Keratinocyte (primary cell): Measurements from ENCODE around the gene S100A13. TPM values are rescaled to one million over a fixed set of nuclear protein-coding genes. Genes with fewer than 3 reads are reported as not detected.
A peak's percentile ranks its signal among the peaks of the same experiment; 100 is the strongest.

ENCODE experiments used
- DNase-seq: peaks from one replicate; pipeline ENCODE4 v3.0.0-alpha.2; 2011; ENCODE audit warnings: low read depth, missing footprints, low spot score
- FAIRE-seq: peaks from 2 replicates; lab custom pipeline; 2011; peaks lifted over from hg19 to GRCh38; lab: Jason Lieb, UNC
- H2AFZ ChIP-seq: 2 replicates; pipeline ENCODE4 v1.6.0; 2012; ENCODE audit warnings: low read length, control low read depth, inconsistent platforms; ENCODE audit not compliant: control insufficient read depth
- H3K27ac ChIP-seq: 2 replicates; pipeline ENCODE4 v1.5.1; 2011; ENCODE audit warnings: low read length; ENCODE audit not compliant: control insufficient read depth, insufficient read depth
- H3K27me3 ChIP-seq: 3 replicates; pipeline ENCODE4 v1.6.0; 2011; ENCODE audit warnings: low read length; ENCODE audit not compliant: control insufficient read depth, insufficient read depth; ENCODE audit errors: extremely low read depth
- H3K36me3 ChIP-seq, 2 experiments: 2 replicates in 1 of 2; 3 replicates in 1 of 2; pipeline ENCODE4 v1.5.1; 2011; ENCODE audit warnings: low read length in 2 of 2, mild to moderate bottlenecking in 1 of 2; ENCODE audit not compliant: control insufficient read depth in 2 of 2, insufficient read depth in 2 of 2; ENCODE audit errors: extremely low read depth in 1 of 2
- H3K4me1 ChIP-seq: 3 replicates; pipeline ENCODE4 v1.5.1; 2011; ENCODE audit warnings: low read length; ENCODE audit not compliant: control insufficient read depth, insufficient read depth; ENCODE audit errors: extremely low read depth
- H3K4me2 ChIP-seq: 3 replicates; pipeline ENCODE4 v1.6.0; 2011; ENCODE audit warnings: low read depth, low read length; ENCODE audit not compliant: control insufficient read depth, insufficient read depth; ENCODE audit errors: extremely low read depth
- H3K4me3 ChIP-seq, 3 experiments: fragments of 200-600 bp in 1 of 3; sonication (generic) in 1 of 3; 2 replicates in 2 of 3; 3 replicates in 1 of 3; pipeline ENCODE4 v1.5.1; 2011 to 2016; ENCODE audit warnings: low read length in 3 of 3, mild to moderate bottlenecking in 3 of 3, control low read depth in 2 of 3, inconsistent platforms in 1 of 3, low read depth in 1 of 3, mixed read lengths in 1 of 3, mixed run types in 1 of 3, moderate library complexity in 1 of 3; ENCODE audit not compliant: control insufficient read depth in 2 of 3, insufficient read depth in 2 of 3; ENCODE audit errors: extremely low read depth in 1 of 3
- H3K79me2 ChIP-seq: 2 replicates; pipeline ENCODE4 v1.6.0; 2012; ENCODE audit warnings: low read length; ENCODE audit not compliant: control insufficient read depth, insufficient read depth
- H3K9ac ChIP-seq: 3 replicates; pipeline ENCODE4 v1.6.0; 2011; ENCODE audit warnings: low read length; ENCODE audit not compliant: control insufficient read depth, insufficient read depth; ENCODE audit errors: extremely low read depth
- H3K9me1 ChIP-seq: 3 replicates; pipeline ENCODE4 v1.6.0; 2011; ENCODE audit warnings: low read length; ENCODE audit not compliant: control insufficient read depth, insufficient read depth; ENCODE audit errors: extremely low read depth
- H3K9me3 ChIP-seq: 2 replicates; pipeline ENCODE4 v1.5.1; 2012; ENCODE audit warnings: low read depth, low read length; ENCODE audit not compliant: control insufficient read depth
- H4K20me1 ChIP-seq: 3 replicates; pipeline ENCODE4 v1.6.0; 2011; ENCODE audit warnings: low read length; ENCODE audit not compliant: control insufficient read depth, insufficient read depth; ENCODE audit errors: extremely low read depth
- CTCF ChIP-seq, 3 experiments: IDR thresholded peaks in 1 of 3; conservative IDR thresholded peaks in 1 of 3; optimal IDR thresholded peaks in 1 of 3; 2 replicates in 2 of 3; 3 replicates in 1 of 3; pipeline versions ENCODE3 to v1.5.1; 2011; ENCODE audit warnings: low read length in 3 of 3, mild to moderate bottlenecking in 3 of 3, moderate library complexity in 2 of 3, control low read depth in 1 of 3, inconsistent platforms in 1 of 3; ENCODE audit not compliant: insufficient read depth in 2 of 3; ENCODE audit errors: extremely low read depth in 1 of 3
- EZH2 ChIP-seq: IDR thresholded peaks from one replicate; pipeline ENCODE4 v1.6.1; 2012; ENCODE audit warnings: inconsistent platforms, mild to moderate bottlenecking, low read length, moderate library complexity
- dilution Hi-C: fragments of 300-500 bp; cut with MboI; formaldehyde crosslinking; loops from one replicate; pipeline ENCODE4 v1.7.0; 2020; ENCODE audit warnings: low sequenced_read_pairs; ENCODE audit not compliant: extremely low pct_ligation_motif_present
- polyA plus RNA-seq, 5 experiments: library from polyadenylated mRNA; depleted of rRNA in 3 of 5; stranded (reverse) in 3 of 5; stranded (forward) in 1 of 5; unstranded in 1 of 5; fragments of >200 nt; gene quantifications; 1 replicate in 1 of 5; 2 replicates in 3 of 5; 3 replicates in 1 of 5; pipeline versions ENCODE4 v1.2.1 to v1.2.3, GENCODE V29; 2011 to 2012; ENCODE audit warnings: missing spikeins in 2 of 5, low read depth in 1 of 5, low replicate concordance in 1 of 5

S100A13 gene
- polyA plus RNA-seq, 1 donor (not counting 4 experiments of a cell fraction or from before 2014, with no cell fraction given), result 215 TPM

- H3K27ac ChIP-seq, result peak overlapping the region; percentile 81
- H3K36me3 ChIP-seq, result peaks cover 27 to 49% of the 10 kb centered on the region in 2 experiments
- peak overlapping the region; percentile 99 for H3K9ac ChIP-seq
- peak overlapping the region; percentile 98 for H3K4me2 ChIP-seq
- no peaks in the 10 kb centered on the region for H3K9me1 ChIP-seq
- no peak overlapping the region for H2AFZ ChIP-seq
- FAIRE-seq (peak; percentile 9), DNase-seq (no peak)
- H3K9me3 ChIP-seq, result no peaks in the 10 kb centered on the region
- H3K79me2 ChIP-seq, result peaks cover 51% of the 10 kb centered on the region
- H4K20me1 ChIP-seq, result peaks cover 5% of the 10 kb centered on the region
- no peak for TF ChIP-seq CTCF (optimal IDR thresholded peaks at IDR 0.05 in 1 of 3, IDR thresholded peaks at IDR 0.05 in 1 of 3, conservative IDR thresholded peaks at IDR 0.05 in 1 of 3; ENCODE audit: extremely low read depth in 1 of 3, insufficient read depth in 2 of 3, low read length in 3 of 3)
- TF ChIP-seq EZH2, result no peak
- H3K4me1 ChIP-seq, result peaks cover 28% of the 10 kb centered on the region
- peak overlapping the region; percentile 55 to 98 (median 90) for H3K4me3 ChIP-seq
- dilution Hi-C loops, result no loop called here
- H3K27me3 ChIP-seq, result no peaks in the 10 kb centered on the region
Observed at GRCh38 chr1:153608089-153608682, 19.1 kb downstream of the S100A13 start.

GRCh38 chr1:153607381-153607780, 19.9 kb downstream of the S100A13 start:
- DNase-seq, result no peak
- Histone ChIP-seq H3K4me3 (peak overlapping the region in 1 of 3 experiments; percentile 13), H3K27me3 (no peaks in the 10 kb centered on the region), H3K9me3 (no peaks in the 10 kb centered on the region), H3K27ac (peak overlapping the region; percentile 19), H3K79me2 (peaks cover 43% of the 10 kb centered on the region), H4K20me1 (peaks cover 5% of the 10 kb centered on the region), H3K4me2 (peak overlapping the region; percentile 98), H3K36me3 (peaks cover 27 to 48% of the 10 kb centered on the region in 2 experiments), H3K4me1 (peaks cover 27% of the 10 kb centered on the region), H3K9ac (no peak overlapping the region), H2AFZ (no peak overlapping the region), H3K9me1 (no peaks in the 10 kb centered on the region)
- FAIRE-seq, result no peak
- TF ChIP-seq EZH2, result no peak
- dilution Hi-C loops, result no loop called here
